Fibroblast of lung (primary cell): Measurements from ENCODE around the gene LCE3A. TPM values are rescaled to one million over a fixed set of nuclear protein-coding genes. Genes with fewer than 3 reads are reported as not detected.

Experiments
- DNase-seq, 2 donors: peaks; one replicate each; pipeline versions ENCODE4 v3.0.0 to v3.0.0-alpha.2; 2010; ENCODE audit warnings: low read depth in 2 of 2
- H2AFZ ChIP-seq: 2 replicates; pipeline ENCODE4 v1.5.1; 2012; ENCODE audit warnings: low read length, control low read depth, inconsistent platforms
- H3K27ac ChIP-seq: 2 replicates; pipeline ENCODE4 v1.5.1; 2011; ENCODE audit warnings: low read length, control low read depth; ENCODE audit not compliant: insufficient read depth
- H3K27me3 ChIP-seq: 2 replicates; pipeline ENCODE4 v1.5.1; 2011; ENCODE audit warnings: mild to moderate bottlenecking, low read length; ENCODE audit not compliant: control insufficient read depth, insufficient read depth
- H3K36me3 ChIP-seq: 2 replicates; pipeline ENCODE4 v1.5.1; 2011; ENCODE audit warnings: low read length; ENCODE audit not compliant: control insufficient read depth, insufficient read depth
- H3K4me1 ChIP-seq: 2 replicates; pipeline ENCODE4 v1.5.1; 2011; ENCODE audit warnings: low read length; ENCODE audit not compliant: control insufficient read depth, insufficient read depth; ENCODE audit errors: extremely low read depth
- H3K4me2 ChIP-seq: 2 replicates; pipeline ENCODE4 v1.5.1; 2011; ENCODE audit warnings: low read length, control low read depth; ENCODE audit not compliant: insufficient read depth; ENCODE audit errors: extremely low read depth
- H3K4me3 ChIP-seq, 4 experiments: fragments of 200-600 bp in 1 of 4; sonication (generic) in 1 of 4; replicated peaks in 1 of 4; 2 replicates each; pipeline ENCODE4 v1.5.1; 2011 to 2016; ENCODE audit warnings: low read length in 4 of 4, low read depth in 3 of 4, mild to moderate bottlenecking in 3 of 4, control low read depth in 2 of 4, inconsistent platforms in 1 of 4, mixed read lengths in 1 of 4; ENCODE audit not compliant: insufficient read depth in 1 of 4; ENCODE audit errors: control extremely low read depth in 1 of 4
- H3K79me2 ChIP-seq: 2 replicates; pipeline ENCODE4 v1.5.1; 2012; ENCODE audit warnings: mild to moderate bottlenecking, low read length, inconsistent platforms; ENCODE audit not compliant: control insufficient read depth, insufficient read depth
- H3K9ac ChIP-seq: 2 replicates; pipeline ENCODE4 v1.5.1; 2011; ENCODE audit warnings: mild to moderate bottlenecking, low read length, control low read depth; ENCODE audit not compliant: insufficient read depth
- H3K9me3 ChIP-seq: 2 replicates; pipeline ENCODE4 v1.5.1; 2012; ENCODE audit warnings: low read depth, low read length; ENCODE audit not compliant: control insufficient read depth, insufficient read depth
- H4K20me1 ChIP-seq: 2 replicates; pipeline ENCODE4 v1.5.1; 2011; ENCODE audit warnings: low read length; ENCODE audit not compliant: control insufficient read depth, insufficient read depth; ENCODE audit errors: extremely low read depth
- CTCF ChIP-seq, 2 donors: IDR thresholded peaks in 1 of 2; conservative IDR thresholded peaks in 1 of 2; 1 replicate in 1 of 2; 2 replicates in 1 of 2; pipeline ENCODE4 v1.5.1; 2011 to 2012; ENCODE audit warnings: low read length in 2 of 2, control low read depth in 1 of 2, inconsistent platforms in 1 of 2, low read depth in 1 of 2, mild to moderate bottlenecking in 1 of 2
- EZH2 ChIP-seq: IDR thresholded peaks from 2 replicates; pipeline ENCODE4 v1.5.1; 2012; ENCODE audit warnings: low read length, control low read depth, mild to moderate bottlenecking; ENCODE audit errors: missing control alignments
- polyA plus RNA-seq, 2 donors: library from polyadenylated mRNA; depleted of rRNA in 1 of 2; stranded (reverse) in 1 of 2; unstranded in 1 of 2; fragments of >200 nt; gene quantifications; 2 replicates each; pipeline ENCODE4 v1.2.1, GENCODE V29; 2011 to 2012; ENCODE audit warnings: missing spikeins in 1 of 2
- total RNA-seq: library from RNA; depleted of rRNA; stranded (reverse); fragments of >200 nt; gene quantifications from 2 replicates; pipeline ENCODE4 v1.2.1, GENCODE V29; 2014

The LCE3A gene
- total and polyA plus RNA-seq, 2 donors (not counting 1 experiment from before 2014, with no cell fraction given) = not detected

- Histone ChIP-seq H3K27ac (no peak overlapping the region), H4K20me1 (no peaks in the 10 kb centered on the region), H3K27me3 (no peaks in the 10 kb centered on the region), H3K9ac (no peak overlapping the region), H3K36me3 (no peaks in the 10 kb centered on the region), H3K4me3 (no peak overlapping the region), H2AFZ (no peak overlapping the region), H3K9me3 (no peaks in the 10 kb centered on the region), H3K4me1 (no peaks in the 10 kb centered on the region), H3K79me2 (no peaks in the 10 kb centered on the region), H3K4me2 (no peak overlapping the region)
- TF ChIP-seq EZH2 (no peak), CTCF (conservative IDR thresholded peaks at IDR 0.05 in 1 of 2, IDR thresholded peaks at IDR 0.05 in 1 of 2; ENCODE audit: low read depth in 1 of 2, low read length in 2 of 2) (no peak)
- no peak for DNase-seq
Measured at GRCh38 chr1:152596986-152597385, 25.9 kb downstream of the LCE3A start.

- no peak for DNase-seq
- H3K36me3 ChIP-seq = no peaks in the 10 kb centered on the region
- H4K20me1 ChIP-seq = no peaks in the 10 kb centered on the region
- TF ChIP-seq EZH2 = no peak
- no peak for TF ChIP-seq CTCF (conservative IDR thresholded peaks at IDR 0.05 in 1 of 2, IDR thresholded peaks at IDR 0.05 in 1 of 2; ENCODE audit: low read depth in 1 of 2, low read length in 2 of 2)
- no peak overlapping the region for H3K4me3 ChIP-seq
- no peaks in the 10 kb centered on the region for H3K79me2 ChIP-seq
- H3K4me1 ChIP-seq = no peaks in the 10 kb centered on the region
- H3K27me3 ChIP-seq = no peaks in the 10 kb centered on the region
- H3K27ac ChIP-seq = no peak overlapping the region
- H3K4me2 ChIP-seq = no peak overlapping the region
- H3K9me3 ChIP-seq = no peaks in the 10 kb centered on the region
- H3K9ac ChIP-seq = no peak overlapping the region
- H2AFZ ChIP-seq = no peak overlapping the region
Measured at GRCh38 chr1:152585586-152585985, 37.3 kb downstream of the LCE3A start.

GRCh38 chr1:152582647-152583046 lies 40.3 kb downstream of the LCE3A start:
- no peaks in the 10 kb centered on the region for H3K79me2 ChIP-seq
- no peak overlapping the region for H2AFZ ChIP-seq
- H3K27ac ChIP-seq = no peak overlapping the region
- no peaks in the 10 kb centered on the region for H3K4me1 ChIP-seq
- H4K20me1 ChIP-seq = no peaks in the 10 kb centered on the region
- no peaks in the 10 kb centered on the region for H3K9me3 ChIP-seq
- no peak overlapping the region for H3K4me3 ChIP-seq
- H3K9ac ChIP-seq = no peak overlapping the region
- DNase-seq = no peak
- H3K27me3 ChIP-seq = no peaks in the 10 kb centered on the region
- no peaks in the 10 kb centered on the region for H3K36me3 ChIP-seq
- H3K4me2 ChIP-seq = no peak overlapping the region
- no peak for TF ChIP-seq CTCF (conservative IDR thresholded peaks at IDR 0.05 in 1 of 2, IDR thresholded peaks at IDR 0.05 in 1 of 2; ENCODE audit: low read depth in 1 of 2, low read length in 2 of 2)
- no peak for TF ChIP-seq EZH2
